A549 treated with AZD2906 at 1 μM for 4 hours (cell line): ENCODE measurements around the gene OR3A2. TPM values are rescaled to one million over a fixed set of nuclear protein-coding genes. Genes with fewer than 3 reads are reported as not detected.

Experiments
- total RNA-seq: library from RNA; stranded (reverse); fragments of 200-300 nt; extraction: Qiagen RNA extraction; gene quantifications from 5 replicates; pipeline ENCODE4 v1.2.3, GENCODE V29; 2022

OR3A2 gene
- not detected in 5 replicates for total RNA-seq

GRCh38 chr17:3385869-3386816, at the start of gene OR3A2:
Gene OR3A2 (minus strand): TSS chr17:3386308.

GRCh38 chr17:3433741-3434140, 47.6 kb upstream of the OR3A2 start, which contains the start of gene OR1E2:
Gene OR1E2 (minus strand): TSS chr17:3433841. CDS start chr17:3433841, 0 bp downstream.

GRCh38 chr17:3411070-3411469, 25.0 kb upstream of the OR3A2 start, which contains the start of gene OR3A3:
Gene OR3A3 (plus strand): TSS chr17:3411370.

GRCh38 chr17:3398310-3398709, 12.2 kb upstream of the OR3A2 start, which contains the start of gene OR1E1:
Gene OR1E1 (minus strand): TSS chr17:3398410. CDS start chr17:3398410, 0 bp downstream.

GRCh38 chr17:3298260-3298659, 87.8 kb downstream of the OR3A2 start, which contains the start of gene OR3A1:
Gene OR3A1 (minus strand): TSS chr17:3298360. CDS start chr17:3292582, 5,778 bp downstream.

Other genes starting within 250 kb of the OR3A2 start
- not detected in 5 replicates for gene OR1A2, start 188.8 kb downstream of the OR3A2 start, total RNA-seq
- not detected in 5 replicates for gene OR1A1, start 178.6 kb downstream of the OR3A2 start, total RNA-seq
- gene OR3A1, start 87.9 kb downstream of the OR3A2 start, total RNA-seq = not detected in 5 replicates
- gene OR1E1, start 12.1 kb upstream of the OR3A2 start, total RNA-seq = not detected in 5 replicates
- not detected in 5 replicates for gene OR3A3, start 25.1 kb upstream of the OR3A2 start, total RNA-seq
- gene OR1E2, start 47.5 kb upstream of the OR3A2 start, total RNA-seq = not detected in 5 replicates
- gene SPATA22, start 85.5 kb upstream of the OR3A2 start, total RNA-seq = not detected in 5 replicates
- gene ASPA, start 89.7 kb upstream of the OR3A2 start, total RNA-seq = not detected in 5 replicates
- gene TRPV3, start 171.5 kb upstream of the OR3A2 start, total RNA-seq = 0.14 to 0.30 TPM (median 0.20 TPM) in 5 replicates
- gene TRPV1, start 223.1 kb upstream of the OR3A2 start, total RNA-seq = 3.0 to 4.5 TPM (median 3.7 TPM) in 5 replicates
- 13.7 to 16.9 TPM (median 15.1 TPM) in 5 replicates for gene SHPK, start 249.9 kb upstream of the OR3A2 start, total RNA-seq